ENCODE measurements around the gene HSPBP1. TPM values are rescaled to one million over a fixed set of nuclear protein-coding genes. Genes with fewer than 3 reads are reported as not detected.

Gene HSPBP1
- total RNA-seq, 1 experiment from 2014 or later, result 83.4 TPM

DNA sequence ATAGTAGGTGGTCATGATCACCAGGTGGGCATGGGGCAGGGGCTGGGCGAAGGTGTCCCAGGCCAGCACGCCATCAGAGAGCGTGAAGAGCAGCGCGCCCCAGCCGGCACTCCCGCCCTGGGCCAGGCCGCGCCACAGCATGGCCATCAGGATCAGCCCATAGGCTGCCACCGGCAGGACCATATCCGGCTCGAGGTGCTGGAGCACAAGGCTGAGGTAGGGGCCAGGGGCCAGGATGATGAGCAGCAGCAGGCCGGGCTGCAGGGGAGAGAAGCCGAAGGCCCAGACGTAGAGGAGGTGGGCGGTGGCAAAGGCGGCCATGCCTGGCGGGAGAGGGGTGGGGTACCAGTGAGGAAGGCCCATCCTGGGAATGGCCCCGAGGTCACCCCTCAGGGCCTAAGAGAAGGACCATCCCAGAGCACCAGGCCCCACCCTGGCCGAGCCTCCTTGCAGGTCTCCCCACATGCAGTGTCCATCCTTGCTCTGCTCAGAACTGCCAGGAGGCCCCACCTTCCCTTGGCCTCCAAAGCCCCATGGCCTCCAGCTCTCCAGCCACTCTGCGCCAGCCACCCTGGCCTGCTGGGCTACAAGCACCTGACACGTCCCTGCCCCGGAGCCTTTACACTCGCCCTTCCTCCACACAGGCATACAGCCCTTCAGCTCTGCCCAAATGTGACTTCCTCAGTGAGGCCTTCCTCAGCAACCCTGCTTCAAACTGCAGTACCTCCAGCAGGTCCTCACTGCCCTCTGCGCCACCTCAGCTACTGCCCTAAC lies 52.5 kb downstream of the HSPBP1 start:
- ChIA-PET POLR2A (ENCODE audit: low non-redundant PET) (no interaction called here), CTCF (no interaction called here)
- H3K27ac ChIP-seq (ENCODE audit: low read depth, low read length, poor library complexity, severe bottlenecking), result no peak overlapping the region
- no TSS peak for BruUV-seq (replicated peaks)
- H3K4me1 ChIP-seq (ENCODE audit: insufficient read depth, low read length, poor library complexity, severe bottlenecking), result no peaks in the 10 kb centered on the region
- H3K9me3 ChIP-seq (ENCODE audit: low read depth, low read length, poor library complexity, severe bottlenecking), result no peaks in the 10 kb centered on the region
- TF ChIP-seq EZH2 (IDR thresholded peaks at IDR 0.05; ENCODE audit: borderline replicate concordance, low read depth, low read length, poor library complexity, severe bottlenecking) (no peak), CTCF (conservative IDR thresholded peaks at IDR 0.05; ENCODE audit: low read depth, low read length) (no peak)
- no peak overlapping the region for H3K4me3 ChIP-seq (ENCODE audit: low read depth, low read length, poor library complexity, severe bottlenecking)
- intact Hi-C loops (cut with micrococcal nuclease; ENCODE audit: unreplicated experiment), result no loop called here
- H3K36me3 ChIP-seq (ENCODE audit: insufficient read depth, low read length, poor library complexity, severe bottlenecking), result peaks cover 16% of the 10 kb centered on the region
- H3K27me3 ChIP-seq (replicated peaks; ENCODE audit: insufficient read depth, low read depth, low read length, poor library complexity), result no peaks in the 10 kb centered on the region
- DNase-seq (ENCODE audit: low spot score), result no peak

- BruUV-seq (replicated peaks), result no TSS peak
- H3K4me1 ChIP-seq (ENCODE audit: insufficient read depth, low read length, poor library complexity, severe bottlenecking), result no peaks in the 10 kb centered on the region
- H3K9me3 ChIP-seq (ENCODE audit: low read depth, low read length, poor library complexity, severe bottlenecking), result no peaks in the 10 kb centered on the region
- no peak for TF ChIP-seq EZH2 (IDR thresholded peaks at IDR 0.05; ENCODE audit: borderline replicate concordance, low read depth, low read length, poor library complexity, severe bottlenecking)
- TF ChIP-seq CTCF (conservative IDR thresholded peaks at IDR 0.05; ENCODE audit: low read depth, low read length), result no peak
- CTCF ChIA-PET, result no interaction called here
- H3K27ac ChIP-seq (ENCODE audit: low read depth, low read length, poor library complexity, severe bottlenecking), result no peak overlapping the region
- intact Hi-C loops (cut with micrococcal nuclease; ENCODE audit: unreplicated experiment), result no loop called here
- H3K36me3 ChIP-seq (ENCODE audit: insufficient read depth, low read length, poor library complexity, severe bottlenecking), result peaks cover 11% of the 10 kb centered on the region
- no peak for DNase-seq (ENCODE audit: low spot score)
- no peaks in the 10 kb centered on the region for H3K27me3 ChIP-seq (replicated peaks; ENCODE audit: insufficient read depth, low read depth, low read length, poor library complexity)
- POLR2A ChIA-PET (ENCODE audit: low non-redundant PET), result no interaction called here
- no peak overlapping the region for H3K4me3 ChIP-seq (ENCODE audit: low read depth, low read length, poor library complexity, severe bottlenecking)
These were observed 53.1 kb downstream of the HSPBP1 start for GRCh38 chr19:55226788-55227187.

DNA sequence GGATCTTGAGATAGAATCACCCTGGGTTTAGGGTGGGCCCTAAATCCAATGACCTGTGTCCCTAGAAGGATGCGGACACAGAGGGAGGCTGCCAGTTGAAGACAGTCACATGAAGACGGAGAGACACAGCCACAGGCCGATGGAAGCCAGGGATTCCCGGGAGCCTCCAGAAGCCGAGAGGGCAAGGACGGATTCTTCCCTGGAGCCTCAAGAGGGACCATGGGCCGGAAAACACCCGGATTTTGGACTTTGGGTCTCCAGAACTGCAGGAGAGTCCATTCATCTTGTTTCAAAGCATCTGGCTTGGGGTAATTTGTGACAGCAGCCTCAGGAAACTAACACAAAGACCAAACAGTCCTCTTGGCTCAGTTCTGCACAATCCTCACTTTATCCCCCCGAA lies 53.6 kb downstream of the HSPBP1 start:
- BruUV-seq (replicated peaks), result no TSS peak

More for the DNA sequence above, 53.6 kb downstream of the HSPBP1 start:
- Histone ChIP-seq H3K4me1 (ENCODE audit: insufficient read depth, low read length, poor library complexity, severe bottlenecking) (no peaks in the 10 kb centered on the region), H3K9me3 (ENCODE audit: low read depth, low read length, poor library complexity, severe bottlenecking) (no peaks in the 10 kb centered on the region), H3K36me3 (ENCODE audit: insufficient read depth, low read length, poor library complexity, severe bottlenecking) (peaks cover 6% of the 10 kb centered on the region), H3K27me3 (replicated peaks; ENCODE audit: insufficient read depth, low read depth, low read length, poor library complexity) (no peaks in the 10 kb centered on the region), H3K4me3 (ENCODE audit: low read depth, low read length, poor library complexity, severe bottlenecking) (no peak overlapping the region), H3K27ac (ENCODE audit: low read depth, low read length, poor library complexity, severe bottlenecking) (no peak overlapping the region)
- ChIA-PET POLR2A (ENCODE audit: low non-redundant PET) (no interaction called here), CTCF (no interaction called here)
- no peak for DNase-seq (ENCODE audit: low spot score)
- no peak for TF ChIP-seq CTCF (conservative IDR thresholded peaks at IDR 0.05; ENCODE audit: low read depth, low read length)
- TF ChIP-seq EZH2 (IDR thresholded peaks at IDR 0.05; ENCODE audit: borderline replicate concordance, low read depth, low read length, poor library complexity, severe bottlenecking), result no peak
- intact Hi-C loops (cut with micrococcal nuclease; ENCODE audit: unreplicated experiment), result no loop called here

Measured in A673 (cell line).